OCI-LY1 (cell line): ENCODE measurements around the gene UMAD1.

Experiments used
- CTCF ChIP-seq: fragments of 200-600 bp; sonication (generic), shearing (Covaris generic); IDR thresholded peaks from 2 replicates; pipeline ENCODE4 v1.5.1; 2017; ENCODE audit warnings: mild to moderate bottlenecking, antibody characterized with exemption, low read length, moderate library complexity, mixed read lengths
- EZH2 ChIP-seq: fragments of 200-600 bp; sonication (generic), shearing (Covaris generic); IDR thresholded peaks from 2 replicates; pipeline ENCODE4 v1.8.0; 2017; ENCODE audit warnings: borderline replicate concordance, mixed run types, mild to moderate bottlenecking, antibody characterized with exemption, low read length, moderate library complexity, mixed read lengths

GRCh38 chr7:7821517-7821916 lies 181.0 kb downstream of the UMAD1 start:
- TF ChIP-seq CTCF (no peak), EZH2 (no peak)
